K562 (cell line): ENCODE measurements around the gene IL12RB2. TPM values are rescaled to one million over a fixed set of nuclear protein-coding genes. Genes with fewer than 3 reads are reported as not detected.
A peak's percentile ranks its signal among the peaks of the same experiment; 100 is the strongest.

Experiments
- ATAC-seq: fragments of 200-7000 bp; cut with Tn5 transposase; 3 replicates; pipeline ENCODE4 v1.9.1; 2020; ENCODE audit warnings: moderate library complexity
- BruUV-seq: library from RNA; stranded (reverse); fragments of 400-500 nt; replicated peaks from 2 replicates; lab custom pipeline; 2021; lab: Mats Ljungman, UMichigan
- CTCF ChIA-PET: fragments of 300-600 bp; formaldehyde crosslinking; extraction: SDS; loops from one replicate; lab custom pipeline; 2021; ENCODE audit warnings: low intra/inter-chr PET ratio; lab: Yijun Ruan, JAX
- POLR2A ChIA-PET: fragments of 300-600, 350-650 bp; sonication (Branson Sonifier 250); formaldehyde crosslinking; extraction: SDS; loops from one replicate; lab custom pipeline; 2021; ENCODE audit warnings: antibody characterized with exemption, inconsistent platforms; lab: Yijun Ruan, JAX
- DNase-seq, 4 experiments: peaks; one replicate each; pipeline versions ENCODE4 v3.0.0 to v3.0.0-alpha.2; 2011 to 2018; ENCODE audit warnings: low spot score in 3 of 4, mixed read lengths in 3 of 4; ENCODE audit errors: extremely low read depth in 1 of 4
- FAIRE-seq: peaks from 2 replicates; lab custom pipeline; 2011; peaks lifted over from hg19 to GRCh38; lab: Jason Lieb, UNC
- H2AFZ ChIP-seq: 2 replicates; pipeline ENCODE4 v1.6.0; 2011; ENCODE audit warnings: low read depth, low read length, control low read depth, inconsistent platforms
- H3K27ac ChIP-seq: fragments of 200-600 bp; 3 replicates; pipeline ENCODE4 v1.8.0; 2011; ENCODE audit warnings: low read depth, mild to moderate bottlenecking, control low read depth, inconsistent platforms, low read length, moderate library complexity, mixed read lengths; ENCODE audit errors: extremely low read depth
- H3K27me3 ChIP-seq, 2 experiments: fragments of 300-600 bp in 1 of 2; 2 replicates in 1 of 2; 3 replicates in 1 of 2; pipeline versions ENCODE4 v1.6.0 to v1.8.0; 2011; ENCODE audit warnings: inconsistent platforms in 2 of 2, low read length in 2 of 2, mild to moderate bottlenecking in 1 of 2, mixed read lengths in 1 of 2, moderate library complexity in 1 of 2; ENCODE audit not compliant: control insufficient read depth in 2 of 2, insufficient read depth in 2 of 2
- H3K36me3 ChIP-seq: fragments of 300-600 bp; 3 replicates; pipeline ENCODE4 v1.8.0; 2011; ENCODE audit warnings: mild to moderate bottlenecking, low read length, inconsistent platforms; ENCODE audit not compliant: control insufficient read depth, insufficient read depth
- H3K4me1 ChIP-seq, 2 experiments: fragments of 200-600 bp in 1 of 2; replicated peaks in 1 of 2; 2 replicates in 1 of 2; 3 replicates in 1 of 2; pipeline versions ENCODE4 v1.5.1 to v1.8.0; 2011; ENCODE audit warnings: inconsistent platforms in 2 of 2, low read length in 2 of 2, mild to moderate bottlenecking in 1 of 2, mixed read lengths in 1 of 2, moderate library complexity in 1 of 2; ENCODE audit not compliant: control insufficient read depth in 2 of 2, insufficient read depth in 2 of 2
- H3K4me2 ChIP-seq: 2 replicates; pipeline ENCODE4 v1.6.1; 2011; ENCODE audit warnings: low read length, control low read depth, inconsistent platforms, mixed read lengths; ENCODE audit not compliant: insufficient read depth
- H3K4me3 ChIP-seq: fragments of 200-600 bp; sonication (generic), shearing (Covaris generic); 2 replicates; pipeline ENCODE4 v1.5.1; 2016; ENCODE audit warnings: control low read depth, inconsistent platforms
- H3K79me2 ChIP-seq: fragments of 200-600 bp; 3 replicates; pipeline ENCODE4 v1.8.0; 2011; ENCODE audit warnings: low read length, inconsistent platforms; ENCODE audit not compliant: control insufficient read depth, insufficient read depth
- H3K9ac ChIP-seq, 2 experiments: 2 replicates each; pipeline versions ENCODE4 v1.6.0 to v1.6.1; 2011; ENCODE audit warnings: low read depth in 2 of 2, low read length in 2 of 2, control low read depth in 1 of 2, inconsistent platforms in 1 of 2, mild to moderate bottlenecking in 1 of 2, mixed read lengths in 1 of 2; ENCODE audit not compliant: insufficient read depth in 1 of 2
- H3K9me1 ChIP-seq: one replicate; pipeline ENCODE4 v1.6.0; 2011; ENCODE audit warnings: inconsistent platforms, mild to moderate bottlenecking, low read length, moderate library complexity; ENCODE audit not compliant: control insufficient read depth, insufficient read depth
- H3K9me3 ChIP-seq: replicated peaks from 2 replicates; pipeline ENCODE4 v1.5.1; 2011; ENCODE audit warnings: low read depth, low read length, inconsistent platforms; ENCODE audit not compliant: control insufficient read depth, insufficient read depth
- H4K20me1 ChIP-seq: replicated peaks from 2 replicates; pipeline ENCODE4 v1.6.1; 2011; ENCODE audit warnings: low read length, inconsistent platforms, mixed read lengths; ENCODE audit not compliant: control insufficient read depth, insufficient read depth
- CBFB ChIP-seq: sonication (generic); formaldehyde crosslinking; IDR thresholded peaks from 2 replicates; pipeline ENCODE4 v1.4.0; 2020; ENCODE audit warnings: mild to moderate bottlenecking, missing genetic modification reagents
- WGBS: fragments of 100-300 bp; shearing (Covaris generic); methylation state at CpG from one replicate; pipeline ENCODE4 v1.1.6; 2016; ENCODE audit warnings: low coverage, mixed read lengths; ENCODE audit not compliant: insufficient coverage; ENCODE audit errors: missing lambda C conversion rate; 5-methylcytosine and 5-hydroxymethylcytosine counted together
- in situ Hi-C: fragments of 300-500 bp; cut with MboI; formaldehyde crosslinking; loops from 4 replicates; pipeline ENCODE4 v1.15.0; 2018; ENCODE audit warnings: inconsistent platforms, mixed read lengths
- intact Hi-C: fragments of 100-400 bp; cut with micrococcal nuclease; formaldehyde crosslinking; loops from 2 replicates; pipeline ENCODE4 v1.14.2; 2022
- polyA plus RNA-seq, 8 experiments: library from polyadenylated mRNA; depleted of rRNA in 4 of 8; stranded (reverse) in 5 of 8; unstranded in 3 of 8; fragments of >200 nt; fragmentation: Nextera tagmentation in 2 of 8; fragmentation: Illumina TruSeq in 1 of 8; extraction: Ambion mirVana in 2 of 8; extraction: Trizol in 1 of 8; gene quantifications; 2 replicates each; pipeline versions ENCODE4 v1.2.1 to v1.2.3, GENCODE V29; 2011 to 2014; ENCODE audit warnings: inconsistent platforms in 1 of 8, missing spikeins in 1 of 8
- total RNA-seq, 7 experiments: library from RNA; depleted of rRNA in 6 of 7; stranded (reverse); fragments of >200 nt in 6 of 7; fragmentation: Illumina TruSeq in 2 of 7; extraction: Trizol in 2 of 7; gene quantifications; 2 replicates each; pipeline versions ENCODE4 v1.2.1 to v1.2.3, GENCODE V29; 2011 to 2021; ENCODE audit warnings: low replicate concordance in 1 of 7
- TF ChIP-seq, protein P1 (sequence below): fragments of 450-650 bp; IDR thresholded peaks from 2 replicates; pipeline ENCODE4 v1.6.1; 2016; ENCODE audit warnings: mild to moderate bottlenecking, moderate library complexity

IL12RB2 gene
- total and polyA plus RNA-seq, 9 of the 15 experiments (the other 6 are each of a cell fraction or from before 2014, with no cell fraction given), result 0.39 to 3.3 (median 1.9) TPM

DNA sequence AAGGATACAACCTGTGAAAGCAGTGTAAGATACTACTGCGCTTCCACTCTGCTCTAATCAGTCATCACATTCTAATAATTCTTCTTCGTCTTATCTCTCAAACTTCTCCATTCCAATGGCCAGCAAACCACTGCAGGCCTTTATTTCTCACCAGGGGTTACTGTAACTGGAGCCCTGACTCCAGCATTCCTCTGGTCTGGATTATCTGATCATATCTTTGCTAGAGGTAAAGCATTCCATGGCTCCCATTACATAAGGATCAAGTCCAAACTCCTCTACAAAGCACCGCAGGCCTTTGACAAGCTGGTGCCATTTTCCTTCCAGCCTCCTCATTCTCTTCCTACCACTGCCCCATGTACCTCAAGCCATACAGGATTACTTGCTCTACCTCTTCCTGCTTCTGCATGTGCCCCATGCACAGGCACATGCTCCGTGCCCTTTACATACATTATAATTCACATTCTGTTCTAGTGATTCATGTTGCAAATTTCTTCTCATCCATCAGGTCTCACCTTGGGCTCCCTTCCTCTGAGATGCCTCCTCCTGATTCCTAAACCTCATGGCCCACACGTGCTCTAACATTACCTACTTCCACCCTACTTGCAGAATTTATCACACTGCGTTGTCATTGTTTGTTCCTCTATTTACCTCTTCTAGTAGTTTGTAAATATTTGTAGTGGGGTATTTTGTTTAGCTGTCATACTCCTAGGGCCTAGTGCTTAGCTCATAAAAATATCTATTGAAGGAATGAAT lies 131.8 kb downstream of the IL12RB2 start:
- no peak overlapping the region for H3K9ac ChIP-seq
- no peak for TF ChIP-seq CBFB (CRISPR knock-in tag)
- TF ChIP-seq, protein P1, sequence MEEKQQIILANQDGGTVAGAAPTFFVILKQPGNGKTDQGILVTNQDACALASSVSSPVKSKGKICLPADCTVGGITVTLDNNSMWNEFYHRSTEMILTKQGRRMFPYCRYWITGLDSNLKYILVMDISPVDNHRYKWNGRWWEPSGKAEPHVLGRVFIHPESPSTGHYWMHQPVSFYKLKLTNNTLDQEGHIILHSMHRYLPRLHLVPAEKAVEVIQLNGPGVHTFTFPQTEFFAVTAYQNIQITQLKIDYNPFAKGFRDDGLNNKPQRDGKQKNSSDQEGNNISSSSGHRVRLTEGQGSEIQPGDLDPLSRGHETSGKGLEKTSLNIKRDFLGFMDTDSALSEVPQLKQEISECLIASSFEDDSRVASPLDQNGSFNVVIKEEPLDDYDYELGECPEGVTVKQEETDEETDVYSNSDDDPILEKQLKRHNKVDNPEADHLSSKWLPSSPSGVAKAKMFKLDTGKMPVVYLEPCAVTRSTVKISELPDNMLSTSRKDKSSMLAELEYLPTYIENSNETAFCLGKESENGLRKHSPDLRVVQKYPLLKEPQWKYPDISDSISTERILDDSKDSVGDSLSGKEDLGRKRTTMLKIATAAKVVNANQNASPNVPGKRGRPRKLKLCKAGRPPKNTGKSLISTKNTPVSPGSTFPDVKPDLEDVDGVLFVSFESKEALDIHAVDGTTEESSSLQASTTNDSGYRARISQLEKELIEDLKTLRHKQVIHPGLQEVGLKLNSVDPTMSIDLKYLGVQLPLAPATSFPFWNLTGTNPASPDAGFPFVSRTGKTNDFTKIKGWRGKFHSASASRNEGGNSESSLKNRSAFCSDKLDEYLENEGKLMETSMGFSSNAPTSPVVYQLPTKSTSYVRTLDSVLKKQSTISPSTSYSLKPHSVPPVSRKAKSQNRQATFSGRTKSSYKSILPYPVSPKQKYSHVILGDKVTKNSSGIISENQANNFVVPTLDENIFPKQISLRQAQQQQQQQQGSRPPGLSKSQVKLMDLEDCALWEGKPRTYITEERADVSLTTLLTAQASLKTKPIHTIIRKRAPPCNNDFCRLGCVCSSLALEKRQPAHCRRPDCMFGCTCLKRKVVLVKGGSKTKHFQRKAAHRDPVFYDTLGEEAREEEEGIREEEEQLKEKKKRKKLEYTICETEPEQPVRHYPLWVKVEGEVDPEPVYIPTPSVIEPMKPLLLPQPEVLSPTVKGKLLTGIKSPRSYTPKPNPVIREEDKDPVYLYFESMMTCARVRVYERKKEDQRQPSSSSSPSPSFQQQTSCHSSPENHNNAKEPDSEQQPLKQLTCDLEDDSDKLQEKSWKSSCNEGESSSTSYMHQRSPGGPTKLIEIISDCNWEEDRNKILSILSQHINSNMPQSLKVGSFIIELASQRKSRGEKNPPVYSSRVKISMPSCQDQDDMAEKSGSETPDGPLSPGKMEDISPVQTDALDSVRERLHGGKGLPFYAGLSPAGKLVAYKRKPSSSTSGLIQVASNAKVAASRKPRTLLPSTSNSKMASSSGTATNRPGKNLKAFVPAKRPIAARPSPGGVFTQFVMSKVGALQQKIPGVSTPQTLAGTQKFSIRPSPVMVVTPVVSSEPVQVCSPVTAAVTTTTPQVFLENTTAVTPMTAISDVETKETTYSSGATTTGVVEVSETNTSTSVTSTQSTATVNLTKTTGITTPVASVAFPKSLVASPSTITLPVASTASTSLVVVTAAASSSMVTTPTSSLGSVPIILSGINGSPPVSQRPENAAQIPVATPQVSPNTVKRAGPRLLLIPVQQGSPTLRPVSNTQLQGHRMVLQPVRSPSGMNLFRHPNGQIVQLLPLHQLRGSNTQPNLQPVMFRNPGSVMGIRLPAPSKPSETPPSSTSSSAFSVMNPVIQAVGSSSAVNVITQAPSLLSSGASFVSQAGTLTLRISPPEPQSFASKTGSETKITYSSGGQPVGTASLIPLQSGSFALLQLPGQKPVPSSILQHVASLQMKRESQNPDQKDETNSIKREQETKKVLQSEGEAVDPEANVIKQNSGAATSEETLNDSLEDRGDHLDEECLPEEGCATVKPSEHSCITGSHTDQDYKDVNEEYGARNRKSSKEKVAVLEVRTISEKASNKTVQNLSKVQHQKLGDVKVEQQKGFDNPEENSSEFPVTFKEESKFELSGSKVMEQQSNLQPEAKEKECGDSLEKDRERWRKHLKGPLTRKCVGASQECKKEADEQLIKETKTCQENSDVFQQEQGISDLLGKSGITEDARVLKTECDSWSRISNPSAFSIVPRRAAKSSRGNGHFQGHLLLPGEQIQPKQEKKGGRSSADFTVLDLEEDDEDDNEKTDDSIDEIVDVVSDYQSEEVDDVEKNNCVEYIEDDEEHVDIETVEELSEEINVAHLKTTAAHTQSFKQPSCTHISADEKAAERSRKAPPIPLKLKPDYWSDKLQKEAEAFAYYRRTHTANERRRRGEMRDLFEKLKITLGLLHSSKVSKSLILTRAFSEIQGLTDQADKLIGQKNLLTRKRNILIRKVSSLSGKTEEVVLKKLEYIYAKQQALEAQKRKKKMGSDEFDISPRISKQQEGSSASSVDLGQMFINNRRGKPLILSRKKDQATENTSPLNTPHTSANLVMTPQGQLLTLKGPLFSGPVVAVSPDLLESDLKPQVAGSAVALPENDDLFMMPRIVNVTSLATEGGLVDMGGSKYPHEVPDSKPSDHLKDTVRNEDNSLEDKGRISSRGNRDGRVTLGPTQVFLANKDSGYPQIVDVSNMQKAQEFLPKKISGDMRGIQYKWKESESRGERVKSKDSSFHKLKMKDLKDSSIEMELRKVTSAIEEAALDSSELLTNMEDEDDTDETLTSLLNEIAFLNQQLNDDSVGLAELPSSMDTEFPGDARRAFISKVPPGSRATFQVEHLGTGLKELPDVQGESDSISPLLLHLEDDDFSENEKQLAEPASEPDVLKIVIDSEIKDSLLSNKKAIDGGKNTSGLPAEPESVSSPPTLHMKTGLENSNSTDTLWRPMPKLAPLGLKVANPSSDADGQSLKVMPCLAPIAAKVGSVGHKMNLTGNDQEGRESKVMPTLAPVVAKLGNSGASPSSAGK, result peak; percentile 26; the same call in 1 of the 2 replicates
- intact Hi-C loops (loop anchor here (10.0 kb wide), 1 partner anchor 245 kb away; the partner anchor contains the start of gene GADD45A), in situ Hi-C loops (no loop called here)
- ChIA-PET POLR2A (interaction anchor here (1.3 kb wide), 1 partner anchor 9 kb away, joined by 8 read pairs; the partner anchor contains the start of gene SERBP1), CTCF (interaction anchor here (0.6 kb wide), 1 partner anchor 93 kb away, joined by 4 read pairs; no protein-coding TSS in a partner anchor)
- H3K4me1 ChIP-seq, result peaks cover 0 to 15% of the 10 kb centered on the region in 2 experiments; a peak in 3 of 5 replicates
- H3K27ac ChIP-seq, result no peak overlapping the region
- no peaks in the 10 kb centered on the region for H3K9me1 ChIP-seq
- no TSS peak for BruUV-seq
- H3K27me3 ChIP-seq, result no peaks in the 10 kb centered on the region
- no peaks in the 10 kb centered on the region for H3K9me3 ChIP-seq
- no peaks in the 10 kb centered on the region for H4K20me1 ChIP-seq
- no peaks in the 10 kb centered on the region for H3K79me2 ChIP-seq
- H3K36me3 ChIP-seq, result no peaks in the 10 kb centered on the region
- ATAC-seq, result no peak
- DNase-seq, result no peak
- no peak overlapping the region for H3K4me2 ChIP-seq
- no peak overlapping the region for H3K4me3 ChIP-seq
- FAIRE-seq, result no peak
- WGBS, result 40% methylated on average over 6 of the region's 6 CpGs
- H2AFZ ChIP-seq, result peak overlapping the region; percentile 25; the same call in 1 of the 2 replicates
